ENCODE data around the gene CCDC71L.
"Not testable (repeated sequence)": the region's sequence is repeated elsewhere in the genome, so short reads cannot be mapped to it uniquely, and the experiment has no call there.

Gene CCDC71L

GRCh38 chr7:106660862-106661720 is at the start of gene CCDC71L:
CCDC71L (minus strand) TSS chr7:106661158; CDS start chr7:106660896, 262 bp downstream.
- peak; percentile 84 for FAIRE-seq

GRCh38 chr7:106709604-106710003 is 48.6 kb upstream of the CCDC71L start:
- not testable (repeated sequence) for FAIRE-seq

GRCh38 chr7:106704000-106704840 is 43.3 kb upstream of the CCDC71L start:
- no peak for FAIRE-seq

GRCh38 chr7:106693677-106694353 is 32.9 kb upstream of the CCDC71L start:
- no peak for FAIRE-seq

- FAIRE-seq = no peak
Measured at GRCh38 chr7:106692450-106693051, 31.6 kb upstream of the CCDC71L start.

GRCh38 chr7:106688161-106688560 is 27.2 kb upstream of the CCDC71L start:
- FAIRE-seq = not testable (repeated sequence)

- FAIRE-seq = no peak
Measured at GRCh38 chr7:106683941-106684340, 23.0 kb upstream of the CCDC71L start.

- FAIRE-seq = no peak
Measured at GRCh38 chr7:106681815-106682495, 21.0 kb upstream of the CCDC71L start.

GRCh38 chr7:106679153-106679931 is 18.4 kb upstream of the CCDC71L start:
- FAIRE-seq = no peak

- FAIRE-seq = no peak
Measured at GRCh38 chr7:106678795-106679152, 17.8 kb upstream of the CCDC71L start.

- FAIRE-seq = not testable (repeated sequence)
Measured at GRCh38 chr7:106676506-106676905, 15.5 kb upstream of the CCDC71L start.

- not testable (repeated sequence) for FAIRE-seq
Measured at GRCh38 chr7:106673688-106674087, 12.7 kb upstream of the CCDC71L start.

- not testable (repeated sequence) for FAIRE-seq
Measured at GRCh38 chr7:106671930-106672329, 11.0 kb upstream of the CCDC71L start.

GRCh38 chr7:106671160-106671559 is 10.2 kb upstream of the CCDC71L start:
- FAIRE-seq = no peak

- no peak for FAIRE-seq
Measured at GRCh38 chr7:106668861-106669524, 8.0 kb upstream of the CCDC71L start.

- FAIRE-seq = no peak
Measured at GRCh38 chr7:106666353-106666752, 5.4 kb upstream of the CCDC71L start.

GRCh38 chr7:106664343-106664742 is 3.4 kb upstream of the CCDC71L start:
- FAIRE-seq = no peak

- no peak for FAIRE-seq
Measured at GRCh38 chr7:106659963-106660861, 746 bp downstream of the CCDC71L start.

GRCh38 chr7:106659166-106659962 is 1.6 kb downstream of the CCDC71L start:
- no peak for FAIRE-seq
